Measurements from ENCODE around the gene ERC2. TPM values are rescaled to one million over a fixed set of nuclear protein-coding genes. Genes with fewer than 3 reads are reported as not detected.

Gene ERC2
- total and polyA plus RNA-seq, 9 donors = 1.2 to 9.4 (median 5.4) TPM

DNA sequence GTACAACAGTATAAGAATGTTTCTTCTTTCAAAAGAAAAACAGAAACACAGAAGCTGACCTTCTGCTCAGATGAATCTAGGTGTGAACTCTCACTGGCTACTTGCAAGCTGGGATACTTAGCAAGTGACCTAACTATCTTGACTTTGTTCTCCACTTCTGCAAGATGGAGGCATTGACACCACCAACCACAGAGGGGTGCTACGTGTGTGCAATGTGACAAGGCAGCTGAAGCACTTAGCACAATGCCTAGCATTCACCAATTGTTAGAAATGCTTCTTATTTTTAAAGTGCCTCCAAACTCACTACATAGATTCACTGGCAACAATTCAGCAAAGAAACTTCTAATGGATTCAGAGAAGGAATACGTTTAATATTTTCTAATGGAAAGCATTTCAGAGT is 649.8 kb downstream of the ERC2 start:
- Histone ChIP-seq H3K4me1 (ENCODE audit: insufficient read depth) (no peaks in the 10 kb centered on the region), H3K4me3 (no peak overlapping the region), H3K36me3 (no peaks in the 10 kb centered on the region), H3K9me3 (no peaks in the 10 kb centered on the region), H3K27me3 (no peaks in the 10 kb centered on the region), H3K27ac (no peak overlapping the region)
- intact Hi-C loops (cut with DNase I) = no loop called here
- TF ChIP-seq EP300 (IDR thresholded peaks at IDR 0.05) (no peak), POLR2A (IDR thresholded peaks at IDR 0.05) (no peak)
- TF ChIP-seq, protein P1, sequence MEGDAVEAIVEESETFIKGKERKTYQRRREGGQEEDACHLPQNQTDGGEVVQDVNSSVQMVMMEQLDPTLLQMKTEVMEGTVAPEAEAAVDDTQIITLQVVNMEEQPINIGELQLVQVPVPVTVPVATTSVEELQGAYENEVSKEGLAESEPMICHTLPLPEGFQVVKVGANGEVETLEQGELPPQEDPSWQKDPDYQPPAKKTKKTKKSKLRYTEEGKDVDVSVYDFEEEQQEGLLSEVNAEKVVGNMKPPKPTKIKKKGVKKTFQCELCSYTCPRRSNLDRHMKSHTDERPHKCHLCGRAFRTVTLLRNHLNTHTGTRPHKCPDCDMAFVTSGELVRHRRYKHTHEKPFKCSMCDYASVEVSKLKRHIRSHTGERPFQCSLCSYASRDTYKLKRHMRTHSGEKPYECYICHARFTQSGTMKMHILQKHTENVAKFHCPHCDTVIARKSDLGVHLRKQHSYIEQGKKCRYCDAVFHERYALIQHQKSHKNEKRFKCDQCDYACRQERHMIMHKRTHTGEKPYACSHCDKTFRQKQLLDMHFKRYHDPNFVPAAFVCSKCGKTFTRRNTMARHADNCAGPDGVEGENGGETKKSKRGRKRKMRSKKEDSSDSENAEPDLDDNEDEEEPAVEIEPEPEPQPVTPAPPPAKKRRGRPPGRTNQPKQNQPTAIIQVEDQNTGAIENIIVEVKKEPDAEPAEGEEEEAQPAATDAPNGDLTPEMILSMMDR (IDR thresholded peaks at IDR 0.05) = no peak
- DNase-seq = no peak
- WGBS, 3 donors = 72 to 88% (median 85%) methylated on average over 2 of the region's 2 CpGs

DNA sequence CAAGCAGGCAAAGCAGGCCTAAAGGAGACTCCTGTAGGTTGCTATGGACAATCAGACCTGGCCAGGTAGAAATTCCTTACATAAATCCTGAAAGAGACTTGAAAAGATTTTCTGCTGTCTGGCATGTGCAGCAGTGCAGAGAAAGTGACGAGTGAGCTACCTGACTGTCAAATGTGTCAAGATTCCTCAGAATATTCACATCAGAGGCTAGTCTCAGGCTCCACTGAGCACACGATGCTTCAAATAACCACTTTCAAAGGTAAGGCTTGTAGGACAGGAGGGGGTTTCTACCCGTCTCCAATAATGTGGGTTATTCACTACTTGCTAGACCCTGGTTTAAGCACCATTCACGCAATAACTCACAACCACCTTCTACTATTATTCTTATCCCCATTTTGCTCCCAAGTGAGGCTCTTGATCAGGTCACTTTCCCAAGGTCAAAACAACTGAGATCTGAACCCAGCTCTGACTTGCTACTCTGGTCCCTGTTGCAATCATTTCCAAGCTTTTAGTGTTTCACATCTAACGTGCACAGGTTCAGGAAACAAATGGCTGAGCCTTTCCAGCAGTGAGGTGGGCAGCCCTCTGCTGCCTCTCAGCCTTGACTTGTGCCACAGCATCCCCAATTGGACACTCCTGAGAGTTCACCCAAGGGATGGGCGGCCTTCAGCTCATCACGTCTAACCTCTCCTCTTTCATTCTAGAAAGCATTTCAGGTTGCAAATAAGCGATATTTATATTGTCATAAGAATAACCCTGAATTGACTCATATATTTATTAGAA is 651.3 kb downstream of the ERC2 start:
- H3K27ac ChIP-seq = no peak overlapping the region
- WGBS, 3 donors = 88 to 90% (median 90%) methylated on average over 8 of the region's 8 CpGs
- intact Hi-C loops (cut with DNase I) = no loop called here
- H3K36me3 ChIP-seq = no peaks in the 10 kb centered on the region
- no peak overlapping the region for H3K4me3 ChIP-seq
- H3K27me3 ChIP-seq = no peaks in the 10 kb centered on the region
- TF ChIP-seq EP300 (IDR thresholded peaks at IDR 0.05) (no peak), POLR2A (IDR thresholded peaks at IDR 0.05) (no peak)
- TF ChIP-seq, protein P1 (IDR thresholded peaks at IDR 0.05) = no peak
- DNase-seq = no peak
- H3K9me3 ChIP-seq = no peaks in the 10 kb centered on the region
- H3K4me1 ChIP-seq (ENCODE audit: insufficient read depth) = peaks cover 2% of the 10 kb centered on the region

DNA sequence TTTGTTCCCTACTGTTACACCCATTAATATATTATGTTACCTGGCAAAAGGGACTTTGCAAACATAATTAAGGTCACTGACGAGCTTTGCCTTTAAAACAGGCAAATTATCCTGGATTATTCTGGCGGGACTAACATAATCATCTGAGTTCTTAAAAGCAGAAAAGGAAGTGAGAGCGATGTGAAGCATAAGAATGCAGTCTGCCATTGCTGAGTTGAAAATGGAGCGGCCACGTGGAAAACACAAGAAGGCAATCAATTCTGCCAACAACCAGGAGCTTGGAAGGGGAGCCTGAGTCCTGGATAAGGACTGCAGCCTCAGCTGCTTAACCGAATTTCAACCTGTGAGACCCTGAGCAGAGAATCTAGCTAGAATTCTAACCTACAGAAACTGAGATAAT is 653.0 kb downstream of the ERC2 start:
- H3K9me3 ChIP-seq = no peaks in the 10 kb centered on the region
- TF ChIP-seq, protein P1 (IDR thresholded peaks at IDR 0.05) = no peak
- TF ChIP-seq POLR2A (IDR thresholded peaks at IDR 0.05) = no peak
- TF ChIP-seq EP300 (IDR thresholded peaks at IDR 0.05) = no peak
- H3K27me3 ChIP-seq = no peaks in the 10 kb centered on the region
- 91 to 96% (median 95%) methylated on average over 6 of the region's 6 CpGs for WGBS, 3 donors
- intact Hi-C loops (cut with DNase I) = no loop called here
- no peak for DNase-seq
- no peaks in the 10 kb centered on the region for H3K36me3 ChIP-seq
- no peak overlapping the region for H3K27ac ChIP-seq
- peaks cover 2% of the 10 kb centered on the region for H3K4me1 ChIP-seq (ENCODE audit: insufficient read depth)
- no peak overlapping the region for H3K4me3 ChIP-seq

DNA sequence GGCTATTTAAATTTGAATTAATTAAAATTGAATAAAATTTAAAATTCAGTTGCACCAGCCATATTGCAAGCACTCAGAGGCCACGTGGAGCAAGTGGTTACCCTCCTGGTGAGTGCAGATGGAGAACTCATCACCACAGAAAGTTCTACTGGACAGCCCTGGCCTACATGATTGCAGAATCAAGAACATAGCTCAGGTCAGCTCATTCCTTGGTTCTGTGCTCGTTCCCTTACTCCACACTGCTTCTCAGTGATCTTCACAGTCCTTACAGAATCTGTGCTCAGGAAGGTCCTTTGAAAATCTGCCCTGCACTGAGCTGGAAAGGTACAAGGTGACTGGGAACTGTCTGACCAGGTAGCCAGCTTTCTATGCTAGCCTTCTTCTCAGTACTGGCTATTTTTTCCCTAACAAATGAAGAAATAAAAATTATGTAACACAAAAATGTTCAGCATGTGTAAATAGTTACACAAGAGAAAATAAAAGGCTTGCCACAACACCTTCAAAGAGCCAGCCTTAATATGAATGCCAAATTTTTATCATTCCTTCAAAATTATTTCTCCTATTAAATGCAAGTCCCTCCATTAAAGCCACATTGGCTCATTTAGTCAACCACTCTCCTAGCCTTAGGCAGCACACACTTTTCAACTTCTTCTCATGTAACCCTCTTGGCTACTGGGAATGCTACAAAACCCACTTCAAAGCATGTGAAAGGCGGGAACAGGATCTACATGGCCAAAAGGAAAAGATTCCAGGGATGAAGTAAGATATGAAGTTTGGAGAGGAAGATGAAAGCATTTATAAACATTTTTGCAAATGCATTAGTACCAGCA is 654.8 kb downstream of the ERC2 start:
- intact Hi-C loops (cut with DNase I) = no loop called here
- H3K4me1 ChIP-seq (ENCODE audit: insufficient read depth) = peaks cover 2% of the 10 kb centered on the region
- TF ChIP-seq, protein P1 (IDR thresholded peaks at IDR 0.05) = no peak
- TF ChIP-seq EP300 (IDR thresholded peaks at IDR 0.05) = no peak
- TF ChIP-seq POLR2A (IDR thresholded peaks at IDR 0.05) = no peak
- 66 to 67% (median 66%) methylated on average over 3 of the region's 3 CpGs for WGBS, 3 donors
- H3K9me3 ChIP-seq = no peaks in the 10 kb centered on the region
- H3K36me3 ChIP-seq = no peaks in the 10 kb centered on the region
- H3K27ac ChIP-seq = no peak overlapping the region
- DNase-seq = no peak
- no peaks in the 10 kb centered on the region for H3K27me3 ChIP-seq
- no peak overlapping the region for H3K4me3 ChIP-seq

All from ovary (tissue), 9 donors.